GM11168 (cell line): ENCODE measurements around the gene NME7.
"Not testable (repeated sequence)": the region's sequence is repeated elsewhere in the genome, so short reads cannot be mapped to it uniquely, and the experiment has no call there.

Source experiments
- in situ Hi-C: fragments of 300-500 bp; cut with MboI; formaldehyde crosslinking; loops from one replicate; pipeline ENCODE4 v1.12.0; 2022; ENCODE audit warnings: low sequenced_read_pairs; ENCODE audit not compliant: unreplicated experiment

Gene NME7

GRCh38 chr1:169367686-169368405 lies at the start of gene NME7, which contains the start of gene BLZF1:
Gene NME7, minus strand, starts transcription at chr1:169367797. Its CDS starts 87 bp downstream, at chr1:169367710.
Gene BLZF1, plus strand, starts transcription at chr1:169368195. Its CDS starts 1,328 bp downstream, at chr1:169369523.
- in situ Hi-C loops: no loop called here

- in situ Hi-C loops: no loop called here
Measured at GRCh38 chr1:169414952-169415351, 47.4 kb upstream of the NME7 start.

GRCh38 chr1:169408340-169408739 lies 40.7 kb upstream of the NME7 start:
- in situ Hi-C loops: not testable (repeated sequence)

GRCh38 chr1:169402578-169402977 lies 35.0 kb upstream of the NME7 start:
- in situ Hi-C loops: not testable (repeated sequence)

- in situ Hi-C loops: no loop called here
Measured at GRCh38 chr1:169395955-169396354, 28.4 kb upstream of the NME7 start.

- in situ Hi-C loops: no loop called here
Measured at GRCh38 chr1:169392406-169392805, 24.8 kb upstream of the NME7 start.

- in situ Hi-C loops: no loop called here
Measured at GRCh38 chr1:169390303-169390702, 22.7 kb upstream of the NME7 start.

- in situ Hi-C loops: no loop called here
Measured at GRCh38 chr1:169387399-169387798, 19.8 kb upstream of the NME7 start.

- in situ Hi-C loops: no loop called here
Measured at GRCh38 chr1:169383449-169383848, 15.9 kb upstream of the NME7 start.

GRCh38 chr1:169381162-169381561 lies 13.6 kb upstream of the NME7 start:
- in situ Hi-C loops: no loop called here

- in situ Hi-C loops: no loop called here
Measured at GRCh38 chr1:169371404-169371803, 3.8 kb upstream of the NME7 start.

GRCh38 chr1:169368406-169368769 lies 791 bp upstream of the NME7 start:
- in situ Hi-C loops: no loop called here

- in situ Hi-C loops: no loop called here
Measured at GRCh38 chr1:169367096-169367685, 406 bp downstream of the NME7 start.

- in situ Hi-C loops: no loop called here
Measured at GRCh38 chr1:169364948-169365347, 2.6 kb downstream of the NME7 start.

GRCh38 chr1:169363046-169363730 lies 4.4 kb downstream of the NME7 start:
- in situ Hi-C loops: no loop called here

GRCh38 chr1:169361281-169361680 lies 6.3 kb downstream of the NME7 start:
- in situ Hi-C loops: no loop called here

- in situ Hi-C loops: no loop called here
Measured at GRCh38 chr1:169360415-169360814, 7.2 kb downstream of the NME7 start.

GRCh38 chr1:169348383-169349036 lies 19.1 kb downstream of the NME7 start:
- in situ Hi-C loops: no loop called here

GRCh38 chr1:169347688-169348382 lies 19.8 kb downstream of the NME7 start:
- in situ Hi-C loops: no loop called here

- in situ Hi-C loops: no loop called here
Measured at GRCh38 chr1:169346036-169346589, 21.5 kb downstream of the NME7 start.
